GM12891 (cell line): ENCODE measurements around the gene AHRR.

Source experiments
- PAX5 ChIP-seq: IDR thresholded peaks from 2 replicates; pipeline ENCODE4 v1.6.1; 2011; ENCODE audit warnings: low read length, moderate library complexity, mild to moderate bottlenecking; ENCODE audit not compliant: insufficient read depth, severe bottlenecking
- POLR2A ChIP-seq: IDR thresholded peaks from 2 replicates; pipeline ENCODE4 v1.6.1; 2011; ENCODE audit warnings: low read depth, low read length, control low read depth
- POLR2AphosphoS5 ChIP-seq: IDR thresholded peaks from 2 replicates; pipeline ENCODE4 v1.6.1; 2011; ENCODE audit warnings: low read depth, low read length, control low read depth
- SPI1 ChIP-seq: IDR thresholded peaks from 2 replicates; pipeline ENCODE4 v1.6.1; 2011; ENCODE audit warnings: low read depth, low read length, control low read depth
- TAF1 ChIP-seq: IDR thresholded peaks from 2 replicates; pipeline ENCODE4 v1.6.1; 2011; ENCODE audit warnings: low read depth, low read length, control low read depth

DNA sequence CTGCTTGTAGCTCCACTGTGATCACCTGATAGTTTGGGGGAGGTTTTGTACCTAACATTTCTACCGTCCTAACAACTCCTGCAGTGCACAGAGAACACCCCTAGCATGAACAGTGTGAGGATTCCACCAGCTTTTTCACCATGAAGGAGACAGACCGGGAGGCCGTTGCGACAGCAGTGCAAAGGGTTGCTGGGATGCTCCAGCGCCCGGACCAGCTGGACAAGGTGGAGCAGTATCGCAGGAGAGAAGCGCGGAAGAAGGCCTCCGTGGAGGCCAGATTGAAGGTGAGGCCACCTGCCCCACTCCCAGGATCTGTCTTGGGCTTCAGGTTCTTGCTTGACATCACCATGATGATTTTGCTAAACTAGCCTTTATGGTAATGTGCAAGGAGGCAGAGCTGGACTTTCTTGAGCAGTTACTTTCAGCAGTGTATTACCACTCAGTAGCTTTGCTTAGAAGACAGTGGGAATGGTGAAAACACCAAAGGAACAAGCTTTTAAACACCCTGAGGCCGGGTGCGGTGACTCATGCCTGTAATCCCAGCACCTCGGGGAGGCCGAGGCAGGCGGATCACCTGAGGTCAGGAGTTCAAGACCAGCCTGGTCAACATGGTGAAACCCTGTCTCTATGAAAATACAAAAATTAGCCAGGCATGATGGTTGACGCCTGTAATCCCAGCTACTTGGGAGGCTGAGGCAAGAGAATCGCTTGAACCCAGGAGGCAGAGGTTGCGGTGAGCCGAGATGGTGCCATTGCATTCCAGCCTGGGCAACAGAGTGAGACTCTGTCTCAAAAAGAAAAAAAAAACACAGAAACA lies 124.8 kb downstream of the AHRR start:
- TF ChIP-seq POLR2AphosphoS5, result no peak
- TF ChIP-seq POLR2A, result no peak
- TF ChIP-seq TAF1, result no peak
- no peak for TF ChIP-seq SPI1
- no peak for TF ChIP-seq PAX5
